HCT116 (cell line): Measurements from ENCODE around the gene CLASP1.

Source experiments
- CEBPB ChIP-seq: IDR thresholded peaks from 2 replicates; pipeline ENCODE4 v1.6.1; 2012; ENCODE audit warnings: low read depth
- EGR1 ChIP-seq: IDR thresholded peaks from 2 replicates; pipeline ENCODE4 v1.6.1; 2012; ENCODE audit warnings: low read depth
- EZH2 ChIP-seq: fragments of 200-600 bp; sonication (generic); IDR thresholded peaks from 2 replicates; pipeline ENCODE4 v1.6.1; 2017; ENCODE audit warnings: antibody characterized with exemption, mixed run types
- EZH2phosphoT487 ChIP-seq: fragments of 200-600 bp; IDR thresholded peaks from 2 replicates; pipeline ENCODE4 v1.6.1; 2018; ENCODE audit warnings: antibody characterized with exemption, borderline replicate concordance
- POLR2AphosphoS5 ChIP-seq: IDR thresholded peaks from 2 replicates; pipeline ENCODE4 v1.6.1; 2011; ENCODE audit warnings: mild to moderate bottlenecking, low read depth, low read length, moderate library complexity
- SIN3A ChIP-seq: IDR thresholded peaks from 2 replicates; pipeline ENCODE4 v1.6.1; 2012; ENCODE audit warnings: low read depth
- SP1 ChIP-seq: IDR thresholded peaks from 2 replicates; pipeline ENCODE4 v1.6.1; 2012; ENCODE audit warnings: low read depth
- SRF ChIP-seq: IDR thresholded peaks from 2 replicates; pipeline ENCODE4 v1.6.1; 2012; ENCODE audit warnings: low read depth
- YY1 ChIP-seq: IDR thresholded peaks from 2 replicates; pipeline ENCODE4 v1.6.1; 2011; ENCODE audit warnings: low read length, low read depth, moderate library complexity, mild to moderate bottlenecking; ENCODE audit not compliant: insufficient replicate concordance; ENCODE audit errors: extremely low read depth
- ZNF274 ChIP-seq: fragments of 200-500 bp; sonication (Bioruptor generic); IDR thresholded peaks from 2 replicates; pipeline ENCODE4 v1.6.1; 2014; ENCODE audit warnings: mild to moderate bottlenecking, low read depth, low read length, inconsistent platforms
- TF ChIP-seq, protein P1 (sequence below), 3 experiments: fragments of 200-600 bp in 1 of 3; sonication (generic) in 1 of 3; IDR thresholded peaks in 2 of 3; conservative IDR thresholded peaks in 1 of 3; 2 replicates each; pipeline ENCODE4 v1.5.1; 2012 to 2017; ENCODE audit warnings: low read depth in 2 of 3, low read length in 2 of 3, antibody characterized with exemption in 1 of 3, borderline replicate concordance in 1 of 3, control low read depth in 1 of 3, mild to moderate bottlenecking in 1 of 3, mixed read lengths in 1 of 3, mixed run types in 1 of 3, moderate library complexity in 1 of 3; ENCODE audit not compliant: insufficient read depth in 1 of 3
- TF ChIP-seq, protein P2 (sequence below): IDR thresholded peaks from 2 replicates; pipeline ENCODE4 v1.6.1; 2012; ENCODE audit warnings: low read depth

DNA sequence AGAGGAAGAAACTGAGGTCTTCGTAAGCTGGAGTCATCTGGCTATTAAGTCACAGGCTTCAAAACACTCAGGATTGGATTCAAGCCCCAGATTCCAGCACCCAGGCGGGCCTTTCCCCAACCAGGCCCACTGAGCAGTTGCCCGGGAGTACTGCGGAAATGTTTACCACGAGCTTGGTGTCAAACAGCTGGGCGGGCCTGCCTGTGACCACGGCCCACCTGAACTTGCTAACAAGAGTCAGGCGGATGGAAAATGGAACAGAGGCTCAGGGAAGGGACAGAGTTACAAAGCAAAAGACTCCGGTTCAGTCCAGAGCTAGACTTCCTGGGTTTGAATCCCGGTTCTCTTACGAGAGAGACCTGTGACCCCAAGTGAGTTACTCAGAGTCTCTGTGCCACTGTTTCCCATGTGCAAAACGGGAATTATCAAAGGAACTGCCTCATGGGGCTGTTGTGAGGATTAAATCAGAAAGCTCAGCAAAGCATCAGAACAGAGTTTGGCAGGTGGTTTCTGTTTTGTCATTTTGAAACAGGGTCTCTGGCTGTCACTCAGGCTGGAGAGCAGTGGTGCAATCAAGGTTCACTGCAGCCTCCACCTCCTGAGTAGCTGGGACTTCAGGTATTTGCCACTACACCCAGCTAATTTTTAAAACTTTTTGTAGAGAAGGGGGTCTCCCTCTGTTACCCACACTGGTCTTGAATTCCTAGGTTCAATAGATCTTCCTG is 315.3 kb downstream of the CLASP1 start:
- TF ChIP-seq YY1: no peak
- TF ChIP-seq CEBPB: no peak
- no peak for TF ChIP-seq SP1
- TF ChIP-seq, protein P1, sequence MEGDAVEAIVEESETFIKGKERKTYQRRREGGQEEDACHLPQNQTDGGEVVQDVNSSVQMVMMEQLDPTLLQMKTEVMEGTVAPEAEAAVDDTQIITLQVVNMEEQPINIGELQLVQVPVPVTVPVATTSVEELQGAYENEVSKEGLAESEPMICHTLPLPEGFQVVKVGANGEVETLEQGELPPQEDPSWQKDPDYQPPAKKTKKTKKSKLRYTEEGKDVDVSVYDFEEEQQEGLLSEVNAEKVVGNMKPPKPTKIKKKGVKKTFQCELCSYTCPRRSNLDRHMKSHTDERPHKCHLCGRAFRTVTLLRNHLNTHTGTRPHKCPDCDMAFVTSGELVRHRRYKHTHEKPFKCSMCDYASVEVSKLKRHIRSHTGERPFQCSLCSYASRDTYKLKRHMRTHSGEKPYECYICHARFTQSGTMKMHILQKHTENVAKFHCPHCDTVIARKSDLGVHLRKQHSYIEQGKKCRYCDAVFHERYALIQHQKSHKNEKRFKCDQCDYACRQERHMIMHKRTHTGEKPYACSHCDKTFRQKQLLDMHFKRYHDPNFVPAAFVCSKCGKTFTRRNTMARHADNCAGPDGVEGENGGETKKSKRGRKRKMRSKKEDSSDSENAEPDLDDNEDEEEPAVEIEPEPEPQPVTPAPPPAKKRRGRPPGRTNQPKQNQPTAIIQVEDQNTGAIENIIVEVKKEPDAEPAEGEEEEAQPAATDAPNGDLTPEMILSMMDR (IDR thresholded peaks at IDR 0.05 in 2 of 3, conservative IDR thresholded peaks at IDR 0.05 in 1 of 3; ENCODE audit: borderline replicate concordance in 1 of 3, insufficient read depth in 1 of 3, low read depth in 2 of 3, low read length in 2 of 3): no peak
- TF ChIP-seq EGR1: no peak
- no peak for TF ChIP-seq EZH2
- no peak for TF ChIP-seq EZH2phosphoT487
- TF ChIP-seq ZNF274: no peak
- TF ChIP-seq SIN3A: no peak
- TF ChIP-seq, protein P2, sequence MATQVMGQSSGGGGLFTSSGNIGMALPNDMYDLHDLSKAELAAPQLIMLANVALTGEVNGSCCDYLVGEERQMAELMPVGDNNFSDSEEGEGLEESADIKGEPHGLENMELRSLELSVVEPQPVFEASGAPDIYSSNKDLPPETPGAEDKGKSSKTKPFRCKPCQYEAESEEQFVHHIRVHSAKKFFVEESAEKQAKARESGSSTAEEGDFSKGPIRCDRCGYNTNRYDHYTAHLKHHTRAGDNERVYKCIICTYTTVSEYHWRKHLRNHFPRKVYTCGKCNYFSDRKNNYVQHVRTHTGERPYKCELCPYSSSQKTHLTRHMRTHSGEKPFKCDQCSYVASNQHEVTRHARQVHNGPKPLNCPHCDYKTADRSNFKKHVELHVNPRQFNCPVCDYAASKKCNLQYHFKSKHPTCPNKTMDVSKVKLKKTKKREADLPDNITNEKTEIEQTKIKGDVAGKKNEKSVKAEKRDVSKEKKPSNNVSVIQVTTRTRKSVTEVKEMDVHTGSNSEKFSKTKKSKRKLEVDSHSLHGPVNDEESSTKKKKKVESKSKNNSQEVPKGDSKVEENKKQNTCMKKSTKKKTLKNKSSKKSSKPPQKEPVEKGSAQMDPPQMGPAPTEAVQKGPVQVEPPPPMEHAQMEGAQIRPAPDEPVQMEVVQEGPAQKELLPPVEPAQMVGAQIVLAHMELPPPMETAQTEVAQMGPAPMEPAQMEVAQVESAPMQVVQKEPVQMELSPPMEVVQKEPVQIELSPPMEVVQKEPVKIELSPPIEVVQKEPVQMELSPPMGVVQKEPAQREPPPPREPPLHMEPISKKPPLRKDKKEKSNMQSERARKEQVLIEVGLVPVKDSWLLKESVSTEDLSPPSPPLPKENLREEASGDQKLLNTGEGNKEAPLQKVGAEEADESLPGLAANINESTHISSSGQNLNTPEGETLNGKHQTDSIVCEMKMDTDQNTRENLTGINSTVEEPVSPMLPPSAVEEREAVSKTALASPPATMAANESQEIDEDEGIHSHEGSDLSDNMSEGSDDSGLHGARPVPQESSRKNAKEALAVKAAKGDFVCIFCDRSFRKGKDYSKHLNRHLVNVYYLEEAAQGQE: no peak
- no peak for TF ChIP-seq POLR2AphosphoS5
- no peak for TF ChIP-seq SRF
